Sigmoid colon (tissue), 7 donors: Measurements from ENCODE around the gene MMS19. TPM values are rescaled to one million over a fixed set of nuclear protein-coding genes. Genes with fewer than 3 reads are reported as not detected.

Source experiments
- DNase-seq: peaks from one replicate; pipeline ENCODE4 v3.0.0-alpha.2; 2019
- H3K27ac ChIP-seq, 4 donors: fragments of 200-600 bp; sonication (generic); one replicate each; pipeline ENCODE4 v1.5.1; 2016 to 2019; ENCODE audit warnings: mild to moderate bottlenecking in 1 of 4
- H3K27me3 ChIP-seq, 3 donors: fragments of 200-600 bp; sonication (generic); one replicate each; pipeline ENCODE4 v1.5.1; 2019; ENCODE audit warnings: mild to moderate bottlenecking in 1 of 3
- H3K36me3 ChIP-seq, 4 donors: fragments of 200-600 bp; sonication (generic); one replicate each; pipeline ENCODE4 v1.5.1; 2016 to 2019
- H3K4me1 ChIP-seq, 4 donors: fragments of 200-600 bp; sonication (generic); one replicate each; pipeline ENCODE4 v1.5.1; 2017 to 2019
- H3K4me3 ChIP-seq, 4 donors: fragments of 200-600 bp; sonication (generic); one replicate each; pipeline ENCODE4 v1.5.1; 2017 to 2019; ENCODE audit warnings: mild to moderate bottlenecking in 2 of 4, moderate library complexity in 1 of 4
- H3K9me3 ChIP-seq, 4 donors: fragments of 200-600 bp in 3 of 4; sonication (generic) in 3 of 4; one replicate each; pipeline versions ENCODE4 v1.5.1 to v1.6.1; 2013 to 2019
- EP300 ChIP-seq, 4 donors: sonication (generic); formaldehyde crosslinking; IDR thresholded peaks; one replicate each; pipeline ENCODE4 v1.6.1; 2017; ENCODE audit warnings: antibody characterized with exemption in 4 of 4
- POLR2A ChIP-seq, 2 donors: fragments of 450-650 bp; IDR thresholded peaks; one replicate each; pipeline ENCODE4 v1.6.1; 2016; ENCODE audit warnings: antibody characterized with exemption in 2 of 2, mild to moderate bottlenecking in 2 of 2, moderate library complexity in 2 of 2
- POLR2AphosphoS5 ChIP-seq, 4 donors: sonication (generic); formaldehyde crosslinking; IDR thresholded peaks; one replicate each; pipeline ENCODE4 v1.6.1; 2017; ENCODE audit warnings: antibody characterized with exemption in 4 of 4
- WGBS, 2 donors: extraction: QIAGEN DNeasy Blood & Tissue Kit; methylation state at CpG; one replicate each; pipeline ENCODE4 v1.1.7; 2013; 5-methylcytosine and 5-hydroxymethylcytosine counted together
- intact Hi-C: fragments of 100-400 bp; cut with DNase I; formaldehyde crosslinking; loops from one replicate; pipeline ENCODE4 v1.15.1; 2023
- polyA plus RNA-seq, 3 donors: library from polyadenylated mRNA; stranded (reverse); fragments of 200-250 nt; gene quantifications; one replicate each; pipeline ENCODE4 v1.2.3, GENCODE V29; 2013
- total RNA-seq, 4 donors: library from RNA; depleted of rRNA; stranded (reverse); fragments of >200 nt; gene quantifications; one replicate each; pipeline ENCODE4 v1.1.0, GENCODE V29; 2016
- TF ChIP-seq, protein P1 (sequence below), 4 experiments: fragments of 450-650 bp in 3 of 4; fragments of 200-600 bp in 1 of 4; IDR thresholded peaks; one replicate each; pipeline ENCODE4 v1.5.1; 2016 to 2019; ENCODE audit warnings: antibody characterized with exemption in 4 of 4, mild to moderate bottlenecking in 3 of 4, moderate library complexity in 2 of 4
- donor health status: healthy with polysubstance abuse.
- donor health status: Bipolar disorder and iron deficiency.
- donor health status: healthy.

Gene MMS19
- total and polyA plus RNA-seq, 7 donors = 29.4 to 79.8 (median 48.9) TPM

DNA sequence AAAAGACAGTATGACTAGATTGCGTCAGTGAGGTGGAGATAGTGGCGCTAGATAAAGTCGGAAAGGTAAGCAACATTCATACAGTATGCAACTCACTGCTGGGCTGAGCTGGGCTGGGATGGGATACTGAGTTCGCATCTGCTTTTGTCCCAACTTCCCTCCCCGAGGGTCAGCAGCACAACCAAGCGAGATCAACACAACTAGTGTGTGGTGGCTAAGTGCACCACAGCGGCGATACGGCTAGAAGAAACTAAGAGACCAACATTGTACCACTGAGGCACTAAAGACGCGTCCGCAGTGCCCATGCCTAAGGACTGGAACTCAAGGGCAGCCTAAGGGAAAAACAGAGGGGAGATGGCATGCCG is 52.9 kb downstream of the MMS19 start:
- intact Hi-C loops = loop anchor here (2.0 to 5.0 kb wide), 2 partner anchors 17 to 52 kb away; partner anchors contain the start of genes MMS19 and UBTD1
- 1 to 3% methylated on average over 13 of the region's 13 CpGs for WGBS, 2 donors
- no peaks in the 10 kb centered on the region for H3K9me3 ChIP-seq
- TF ChIP-seq, protein P1, sequence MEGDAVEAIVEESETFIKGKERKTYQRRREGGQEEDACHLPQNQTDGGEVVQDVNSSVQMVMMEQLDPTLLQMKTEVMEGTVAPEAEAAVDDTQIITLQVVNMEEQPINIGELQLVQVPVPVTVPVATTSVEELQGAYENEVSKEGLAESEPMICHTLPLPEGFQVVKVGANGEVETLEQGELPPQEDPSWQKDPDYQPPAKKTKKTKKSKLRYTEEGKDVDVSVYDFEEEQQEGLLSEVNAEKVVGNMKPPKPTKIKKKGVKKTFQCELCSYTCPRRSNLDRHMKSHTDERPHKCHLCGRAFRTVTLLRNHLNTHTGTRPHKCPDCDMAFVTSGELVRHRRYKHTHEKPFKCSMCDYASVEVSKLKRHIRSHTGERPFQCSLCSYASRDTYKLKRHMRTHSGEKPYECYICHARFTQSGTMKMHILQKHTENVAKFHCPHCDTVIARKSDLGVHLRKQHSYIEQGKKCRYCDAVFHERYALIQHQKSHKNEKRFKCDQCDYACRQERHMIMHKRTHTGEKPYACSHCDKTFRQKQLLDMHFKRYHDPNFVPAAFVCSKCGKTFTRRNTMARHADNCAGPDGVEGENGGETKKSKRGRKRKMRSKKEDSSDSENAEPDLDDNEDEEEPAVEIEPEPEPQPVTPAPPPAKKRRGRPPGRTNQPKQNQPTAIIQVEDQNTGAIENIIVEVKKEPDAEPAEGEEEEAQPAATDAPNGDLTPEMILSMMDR (IDR thresholded peaks at IDR 0.05) = no peak
- TF ChIP-seq EP300 (IDR thresholded peaks at IDR 0.05) (no peak), POLR2AphosphoS5 (IDR thresholded peaks at IDR 0.05) (no peak), POLR2A (IDR thresholded peaks at IDR 0.05) (no peak)
- peak overlapping the region; percentile 69 to 89 (median 77) for H3K4me3 ChIP-seq
- H3K36me3 ChIP-seq = peaks cover 0 to 23% (median 4%) of the 10 kb centered on the region in 4 donors
- peaks cover 0 to 35% (median 31%) of the 10 kb centered on the region in 4 donors for H3K4me1 ChIP-seq
- DNase-seq = no peak
- no peaks in the 10 kb centered on the region for H3K27me3 ChIP-seq
- H3K27ac ChIP-seq = peak overlapping the region; percentile 77 to 83 (median 81)

DNA sequence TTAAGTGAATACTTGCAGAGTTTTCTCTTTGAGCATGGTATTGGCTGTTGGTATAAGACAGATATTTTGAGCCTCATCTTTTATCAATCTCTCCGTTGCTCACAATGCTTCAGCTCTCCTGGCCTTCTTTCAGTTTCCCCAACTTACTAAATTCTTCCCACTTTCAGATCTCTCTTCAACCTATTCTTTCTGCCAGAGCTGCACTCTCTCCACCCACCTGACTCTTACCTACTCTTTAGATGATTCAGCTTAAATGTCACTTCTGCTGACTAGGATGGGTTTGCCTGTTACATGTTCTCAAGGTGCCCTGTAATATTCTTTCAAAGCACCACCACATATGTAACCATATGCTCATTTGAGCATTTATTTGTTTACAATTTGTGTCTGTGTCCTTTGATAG is 54.0 kb downstream of the MMS19 start:
- Histone ChIP-seq H3K27ac (no peak overlapping the region), H3K9me3 (no peaks in the 10 kb centered on the region), H3K4me3 (no peak overlapping the region), H3K36me3 (peaks cover 0 to 34% (median 8%) of the 10 kb centered on the region in 4 donors), H3K4me1 (peaks cover 0 to 35% (median 31%) of the 10 kb centered on the region in 4 donors), H3K27me3 (no peaks in the 10 kb centered on the region)
- WGBS, 2 donors = 86% methylated on average over 1 of the region's 1 CpG
- intact Hi-C loops = loop anchor here (2.0 kb wide), 1 partner anchor 15 kb away; no protein-coding TSS in a partner anchor
- DNase-seq = no peak
- TF ChIP-seq POLR2A (IDR thresholded peaks at IDR 0.05) = no peak
- no peak for TF ChIP-seq POLR2AphosphoS5 (IDR thresholded peaks at IDR 0.05)
- TF ChIP-seq, protein P1 (IDR thresholded peaks at IDR 0.05) = no peak
- TF ChIP-seq EP300 (IDR thresholded peaks at IDR 0.05) = no peak

DNA sequence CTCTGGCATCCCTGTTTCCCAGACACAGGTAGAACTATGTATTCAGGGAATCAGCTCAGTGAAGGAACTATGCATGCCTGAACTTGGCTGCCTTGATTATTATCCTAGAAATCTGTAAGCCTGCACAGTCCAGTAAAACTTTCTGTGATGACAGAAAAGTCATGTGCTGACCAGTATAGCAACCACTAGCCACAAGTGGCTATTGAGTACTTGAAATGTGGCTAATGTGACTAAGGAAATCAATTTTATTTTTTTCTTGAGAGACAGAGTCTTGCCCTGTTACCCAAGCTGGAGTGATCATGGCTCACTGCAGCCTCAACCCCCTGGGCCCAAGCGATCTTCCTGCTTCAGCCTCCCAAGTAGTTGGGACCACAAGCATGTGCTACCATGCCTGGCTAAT is 55.9 kb downstream of the MMS19 start:
- Histone ChIP-seq H3K4me3 (no peak overlapping the region), H3K4me1 (peaks cover 0 to 22% (median 20%) of the 10 kb centered on the region in 4 donors), H3K27ac (no peak overlapping the region), H3K36me3 (peaks cover 5 to 54% (median 21%) of the 10 kb centered on the region in 4 donors), H3K9me3 (no peaks in the 10 kb centered on the region), H3K27me3 (no peaks in the 10 kb centered on the region)
- TF ChIP-seq POLR2AphosphoS5 (IDR thresholded peaks at IDR 0.05) = no peak
- TF ChIP-seq EP300 (IDR thresholded peaks at IDR 0.05) = no peak
- TF ChIP-seq POLR2A (IDR thresholded peaks at IDR 0.05) = no peak
- TF ChIP-seq, protein P1 (IDR thresholded peaks at IDR 0.05) = no peak
- no peak for DNase-seq
- intact Hi-C loops = no loop called here
- 93 to 98% methylated on average over 1 of the region's 1 CpG for WGBS, 2 donors

DNA sequence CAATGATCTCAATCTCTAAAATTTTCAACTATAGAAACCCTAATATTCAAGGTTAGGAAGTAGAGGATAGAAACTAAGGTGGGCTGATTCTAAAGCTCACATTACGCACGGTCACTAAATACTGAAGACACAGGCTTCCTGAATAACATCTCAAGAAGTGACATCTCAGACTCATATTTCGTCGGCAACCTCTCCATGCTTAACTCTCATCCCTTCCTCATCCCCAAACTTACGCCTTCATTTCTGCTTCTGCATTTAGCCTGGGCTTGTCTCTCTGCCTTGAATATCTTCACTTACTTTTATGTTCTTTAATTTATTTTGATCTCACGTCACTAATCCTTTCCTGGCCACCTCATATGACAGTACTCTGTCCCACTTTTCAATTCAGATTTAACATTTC is 63.0 kb downstream of the MMS19 start:
- WGBS, 2 donors = 95% methylated on average over 6 of the region's 6 CpGs

More for the DNA sequence above, 63.0 kb downstream of the MMS19 start:
- intact Hi-C loops = no loop called here
- peaks cover 27 to 89% (median 56%) of the 10 kb centered on the region in 4 donors for H3K36me3 ChIP-seq
- no peak for TF ChIP-seq POLR2AphosphoS5 (IDR thresholded peaks at IDR 0.05)
- no peak for TF ChIP-seq POLR2A (IDR thresholded peaks at IDR 0.05)
- TF ChIP-seq EP300 (IDR thresholded peaks at IDR 0.05) = no peak
- TF ChIP-seq, protein P1 (IDR thresholded peaks at IDR 0.05) = no peak
- no peak overlapping the region for H3K27ac ChIP-seq
- no peaks in the 10 kb centered on the region for H3K27me3 ChIP-seq
- no peaks in the 10 kb centered on the region for H3K9me3 ChIP-seq
- no peak overlapping the region for H3K4me3 ChIP-seq
- no peaks in the 10 kb centered on the region for H3K4me1 ChIP-seq
- DNase-seq = no peak
